ENCODE data around the gene NDUFS8.

NDUFS8 gene

DNA sequence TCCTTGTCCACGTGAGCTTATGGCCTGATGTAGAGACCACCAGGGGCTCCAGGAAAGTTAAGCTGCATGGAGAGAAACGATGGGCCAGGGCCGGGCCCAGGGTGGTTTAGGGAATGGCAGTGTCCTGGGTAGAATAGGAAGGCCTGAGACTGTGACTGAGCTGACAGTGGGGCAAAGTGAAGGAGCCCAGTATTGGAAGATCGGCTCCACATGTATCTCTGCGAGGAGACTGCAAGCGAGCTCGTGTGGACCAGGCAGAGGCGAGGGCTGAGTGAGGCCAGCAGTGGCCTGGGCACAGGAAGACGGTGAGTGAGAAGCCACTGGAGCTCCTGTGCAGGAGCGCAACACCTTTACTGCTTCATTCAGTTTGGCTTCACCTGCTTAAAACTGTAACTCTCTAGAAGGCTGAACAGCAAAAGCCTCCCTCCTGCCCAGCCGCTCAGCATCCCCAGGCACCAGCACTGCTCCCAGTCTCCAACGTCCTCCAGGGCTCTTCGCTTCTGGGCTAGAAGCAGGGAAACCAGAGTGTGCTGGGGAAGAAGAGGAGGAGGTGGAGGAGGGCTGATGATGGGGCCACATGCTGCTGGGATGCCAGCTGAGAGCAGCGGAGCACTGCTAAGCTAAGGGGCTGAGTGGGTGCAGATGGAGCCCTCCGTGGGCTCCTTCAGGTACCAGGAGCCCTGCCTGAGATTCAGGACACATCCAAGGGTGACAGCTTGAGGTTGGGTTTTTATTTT, 21.8 kb downstream of the NDUFS8 start:
- DNase-seq: no peak

DNA sequence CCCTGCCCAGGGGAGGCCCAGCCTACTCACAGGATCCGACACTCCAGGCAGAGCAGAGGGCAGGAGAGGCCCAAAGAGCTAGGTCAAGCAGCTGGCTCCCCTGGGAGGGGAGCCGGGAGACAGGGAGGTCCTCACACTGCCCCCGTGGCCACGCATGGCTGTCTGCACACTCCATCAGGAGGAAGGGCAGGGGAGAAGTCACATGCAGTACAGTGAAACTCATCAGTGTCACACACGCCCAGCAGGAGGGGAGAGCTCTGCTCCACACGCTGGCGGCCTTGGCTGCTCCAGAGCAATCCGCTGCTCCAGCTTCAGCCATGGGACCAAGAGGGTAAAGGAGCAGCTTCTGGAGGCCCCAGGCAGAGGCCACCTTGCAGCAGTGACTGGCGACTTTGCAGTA, 22.6 kb downstream of the NDUFS8 start:
- no peak for DNase-seq

DNA sequence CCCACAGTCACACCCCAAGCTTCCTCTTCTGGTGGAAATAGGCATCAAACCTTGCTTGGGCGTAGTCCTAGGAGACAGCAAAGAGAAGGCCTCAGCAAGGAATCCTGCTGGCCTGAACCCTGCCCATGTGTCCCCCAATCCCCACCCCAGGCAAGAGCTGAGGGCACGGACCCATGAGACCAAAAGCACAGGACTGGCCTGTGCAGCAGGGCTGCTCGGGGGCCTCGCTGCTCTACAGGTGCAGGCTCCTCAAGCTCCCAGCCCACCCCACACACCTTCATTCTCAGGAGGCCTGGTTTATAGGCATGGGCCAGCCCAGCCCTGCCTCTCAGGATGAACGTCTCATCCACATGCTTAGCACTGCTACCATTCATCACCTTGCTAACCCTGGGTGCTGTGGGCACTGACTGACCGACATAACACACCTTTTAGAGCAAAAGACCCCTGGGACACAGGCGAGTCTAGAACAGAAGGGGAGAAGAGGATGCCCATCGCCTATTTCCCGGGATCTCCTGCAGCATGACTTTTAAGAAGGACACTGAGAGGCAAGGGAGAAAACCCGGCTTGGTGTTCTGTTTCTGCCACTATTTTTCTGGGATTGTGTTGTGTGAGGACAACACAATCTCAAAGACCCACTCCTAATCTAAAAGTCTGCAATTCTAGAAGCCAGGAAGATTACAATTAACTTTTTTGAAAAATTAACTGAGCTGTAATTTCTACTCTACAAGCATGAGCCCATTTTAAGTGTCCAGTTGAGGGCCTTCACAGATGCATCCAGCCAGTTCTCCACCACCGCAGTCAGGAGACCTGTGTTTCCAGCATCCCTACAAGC, 23.7 kb downstream of the NDUFS8 start:
- DNase-seq: no peak

DNA sequence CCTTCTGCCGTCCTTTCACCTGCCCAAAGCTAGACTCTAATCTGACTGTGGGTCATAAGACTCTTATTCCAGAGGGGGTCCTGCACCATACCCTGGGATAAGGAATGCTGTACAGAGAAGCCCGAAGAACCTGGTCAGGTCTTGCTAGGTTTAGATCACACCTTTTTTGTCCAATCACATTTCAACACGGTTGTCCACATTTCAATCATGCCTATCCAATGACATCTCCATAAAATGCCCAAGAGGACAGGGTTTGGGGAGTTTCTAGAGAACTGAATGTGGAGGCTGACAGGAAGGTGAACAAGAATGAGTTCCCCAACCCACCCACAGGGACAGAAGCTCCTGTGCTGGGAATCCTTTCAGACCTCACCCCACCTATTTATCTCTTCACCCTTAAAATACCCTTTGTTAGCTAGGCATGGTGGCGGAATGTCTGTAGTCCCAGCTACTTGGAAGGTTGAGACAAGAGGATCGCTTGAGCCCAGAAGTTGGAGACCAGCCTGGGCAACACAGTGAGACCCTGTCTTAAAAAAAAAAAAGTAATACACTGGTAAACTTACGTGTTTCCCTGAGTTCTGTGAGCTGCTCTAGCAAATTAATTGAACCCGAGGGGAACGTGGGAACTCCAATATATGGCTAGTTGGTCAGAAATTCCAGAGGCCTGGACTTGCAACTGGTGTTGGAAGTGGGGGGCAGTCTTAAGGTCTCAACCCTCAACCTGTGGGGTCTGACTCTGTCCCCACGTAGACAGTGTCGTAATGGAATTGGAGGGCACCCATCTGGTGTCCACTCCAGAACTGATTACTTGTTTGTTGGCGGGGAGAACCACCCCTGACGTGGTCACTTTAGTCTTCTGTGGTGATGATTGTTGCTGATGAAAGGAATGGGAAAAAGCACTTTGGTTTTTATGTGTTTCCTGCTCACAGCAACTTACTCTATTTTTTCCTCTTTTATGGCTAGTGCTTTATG, 26.1 kb downstream of the NDUFS8 start:
- DNase-seq: no peak

DNA sequence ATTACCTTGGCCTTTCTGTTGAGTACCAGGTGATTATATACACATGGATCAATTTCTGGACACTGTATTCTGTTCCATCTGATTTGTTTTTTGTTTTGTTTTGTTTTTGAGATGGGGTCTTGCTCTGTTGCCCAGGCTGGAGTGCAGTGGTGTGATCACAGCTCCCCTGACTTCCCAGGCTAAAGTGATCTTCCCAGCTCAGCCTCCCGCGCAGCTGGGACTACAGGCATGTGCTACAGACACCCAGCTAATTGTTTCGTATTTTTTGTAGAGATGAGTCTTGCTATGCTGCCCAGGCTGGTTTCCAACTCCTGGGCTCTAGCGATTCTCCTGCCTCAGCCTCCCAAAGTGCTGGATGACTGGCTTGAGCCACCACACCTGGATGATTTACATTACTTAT, 27.3 kb downstream of the NDUFS8 start:
- DNase-seq: no peak

DNA sequence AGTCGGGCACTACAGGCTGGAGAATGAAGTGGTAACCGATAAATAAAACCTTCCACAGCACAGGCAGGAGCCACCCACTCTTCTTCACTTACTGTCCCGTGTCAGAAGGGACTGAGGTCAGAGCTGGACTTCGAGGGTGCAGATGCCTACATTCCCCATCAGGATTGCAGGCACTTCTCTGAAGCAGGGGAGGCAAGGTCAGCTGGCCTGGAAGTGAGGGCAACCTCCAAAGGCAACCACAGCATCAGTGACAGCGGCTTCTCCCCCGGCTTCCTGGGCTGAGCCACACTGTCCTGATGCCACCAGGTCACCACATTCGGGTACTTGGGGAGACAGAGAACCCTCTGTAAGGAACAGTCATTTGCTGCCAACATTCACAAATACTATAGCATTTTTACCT, 31.0 kb downstream of the NDUFS8 start:
- DNase-seq: no peak

DNA sequence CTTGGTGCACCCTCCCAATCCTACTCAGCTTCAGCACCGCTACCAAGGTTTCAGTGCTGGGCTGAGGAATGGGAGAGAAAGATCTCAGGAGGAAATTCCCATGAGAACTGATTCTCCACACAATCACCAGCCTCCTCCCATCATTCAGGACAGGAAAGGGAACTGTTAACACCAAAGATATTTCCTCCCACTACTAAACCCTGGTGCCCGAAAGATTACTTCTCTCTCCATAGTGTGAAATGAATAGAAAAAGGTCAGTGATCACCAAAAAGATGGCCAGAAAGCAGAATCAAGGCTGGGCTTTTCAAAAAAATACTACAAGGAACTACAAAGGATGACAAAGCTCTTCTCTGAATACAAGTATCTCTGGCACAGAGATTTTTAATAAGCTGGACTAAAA, 34.4 kb downstream of the NDUFS8 start:
- no peak for DNase-seq

DNA sequence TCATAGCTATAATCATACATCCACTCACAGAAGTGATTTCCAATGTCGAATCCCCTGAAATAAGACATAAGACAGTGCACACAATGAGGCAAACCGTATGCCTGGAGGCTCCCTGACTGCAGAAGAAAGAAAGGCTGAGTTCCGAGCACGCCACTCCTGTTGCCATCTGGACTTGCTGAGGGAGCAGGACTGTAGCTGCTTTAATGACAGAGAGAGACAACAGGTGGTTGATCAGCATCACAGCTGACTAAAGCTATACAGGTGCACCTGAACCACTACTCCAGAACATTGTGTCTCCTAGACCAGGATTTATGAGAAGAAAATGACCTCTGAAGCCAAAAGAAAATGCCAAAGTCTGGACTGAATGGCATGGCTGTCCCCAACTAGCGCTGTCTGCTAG, 35.4 kb downstream of the NDUFS8 start:
- no peak for DNase-seq

DNA sequence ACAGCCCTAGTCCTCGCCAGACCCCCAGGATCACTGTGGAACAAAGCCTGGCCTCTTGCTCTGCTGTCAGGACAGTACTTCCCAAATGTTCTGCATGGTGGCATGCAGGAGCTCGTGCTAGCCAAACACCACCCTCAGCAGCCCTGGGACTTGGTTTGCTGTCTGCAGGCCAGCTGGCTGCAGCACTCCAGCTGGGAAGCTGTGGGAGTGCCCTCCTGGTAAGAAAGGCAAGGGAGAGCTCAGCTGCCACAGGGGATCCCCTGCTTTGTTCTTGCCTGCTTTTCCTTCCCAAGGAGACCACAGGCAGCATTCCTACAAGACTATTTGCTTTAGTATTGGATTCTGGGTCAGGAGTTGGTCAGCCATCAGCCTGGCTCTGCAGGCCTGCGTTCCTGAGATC, 36.3 kb downstream of the NDUFS8 start:
- DNase-seq: no peak

DNA sequence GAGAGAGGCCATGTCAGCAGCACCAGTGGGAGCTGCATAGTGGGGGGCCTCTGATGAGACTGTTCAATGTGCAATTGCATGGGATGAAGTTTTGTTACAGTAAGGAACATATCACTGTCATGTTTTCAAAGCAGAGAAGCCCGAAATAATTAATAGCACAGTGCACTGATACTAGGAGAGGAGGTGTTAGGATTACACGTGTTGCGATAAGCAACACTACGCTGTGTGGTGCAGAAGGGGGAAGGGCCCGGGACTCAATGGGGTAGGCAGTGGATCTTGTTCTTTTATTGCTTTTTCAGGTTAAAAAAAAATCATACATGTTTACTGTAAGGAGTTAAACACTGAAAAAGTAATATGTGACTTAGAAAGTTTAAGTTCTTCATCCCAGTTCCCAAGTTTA, 37.5 kb downstream of the NDUFS8 start:
- no peak for DNase-seq

DNA sequence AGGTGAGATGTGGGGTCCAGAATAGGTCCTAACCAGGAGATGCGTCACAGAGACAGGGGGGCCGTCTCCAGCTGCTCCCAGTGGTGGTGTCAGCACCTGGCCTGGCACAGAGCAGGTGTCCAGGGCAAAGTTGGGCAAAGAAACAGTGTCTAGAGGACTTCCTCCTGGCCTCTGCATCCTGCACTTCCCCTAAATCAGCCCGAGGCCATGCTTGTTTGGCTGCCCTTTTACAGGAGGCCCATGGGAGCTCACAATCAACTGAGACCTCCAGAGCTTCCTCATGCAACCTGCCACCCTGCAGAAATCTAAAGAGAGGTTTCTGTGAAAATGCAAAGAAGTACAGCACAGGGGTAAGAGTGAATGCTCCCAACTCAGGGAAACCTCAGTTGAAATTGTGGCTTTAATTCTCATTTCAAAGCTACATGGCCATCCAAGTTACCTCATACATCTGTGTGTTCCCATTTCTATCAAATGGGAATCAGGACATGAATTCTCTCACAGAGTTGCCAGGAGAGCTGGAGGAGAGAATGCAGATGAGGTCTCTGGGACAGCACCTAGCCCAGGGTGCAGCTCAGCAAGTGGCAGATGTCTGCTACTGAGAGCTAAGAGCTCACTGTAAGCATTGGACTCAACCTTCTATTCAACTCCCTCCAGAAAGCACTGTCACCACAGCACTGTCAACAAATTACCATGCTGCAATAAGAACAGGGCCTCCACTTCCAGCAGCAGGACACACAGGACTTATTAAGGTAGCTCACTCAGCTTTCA, 41.0 kb downstream of the NDUFS8 start:
- DNase-seq: no peak

DNA sequence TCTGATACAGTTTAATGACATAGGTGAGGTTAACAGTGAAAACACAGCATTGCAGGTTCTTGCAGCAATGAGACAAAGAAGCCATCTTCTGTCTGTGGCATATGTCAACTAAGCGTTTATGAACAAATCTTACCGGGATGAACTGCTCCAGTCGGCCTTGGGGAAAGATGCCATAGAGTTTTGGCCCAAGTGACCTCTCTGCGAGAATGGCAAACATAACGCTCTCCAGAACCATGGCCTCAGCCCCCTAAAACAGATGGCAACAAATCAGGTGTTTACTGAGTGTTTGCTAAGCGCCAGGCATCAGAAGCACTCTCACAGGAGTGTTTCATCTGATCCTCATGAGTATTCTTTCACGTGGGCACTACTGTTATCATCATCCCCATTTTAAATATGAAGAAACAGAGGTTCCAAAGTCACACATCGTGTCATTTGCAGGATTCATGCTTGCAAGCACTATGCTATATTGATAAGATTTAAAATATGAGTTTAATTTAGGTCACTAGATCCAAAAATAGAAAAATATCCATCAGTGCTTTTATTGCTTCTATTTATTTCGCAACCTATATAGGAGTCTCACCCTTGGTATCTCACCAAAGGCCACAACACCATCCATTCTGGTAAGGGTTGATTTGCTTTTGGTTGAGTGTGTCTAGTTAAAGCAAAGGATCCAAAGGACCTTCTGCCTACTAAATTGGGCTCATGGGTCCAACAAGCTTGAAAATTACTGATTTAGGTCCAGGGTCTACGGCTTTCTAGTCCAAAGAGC, 44.3 kb downstream of the NDUFS8 start:
- no peak for DNase-seq

DNA sequence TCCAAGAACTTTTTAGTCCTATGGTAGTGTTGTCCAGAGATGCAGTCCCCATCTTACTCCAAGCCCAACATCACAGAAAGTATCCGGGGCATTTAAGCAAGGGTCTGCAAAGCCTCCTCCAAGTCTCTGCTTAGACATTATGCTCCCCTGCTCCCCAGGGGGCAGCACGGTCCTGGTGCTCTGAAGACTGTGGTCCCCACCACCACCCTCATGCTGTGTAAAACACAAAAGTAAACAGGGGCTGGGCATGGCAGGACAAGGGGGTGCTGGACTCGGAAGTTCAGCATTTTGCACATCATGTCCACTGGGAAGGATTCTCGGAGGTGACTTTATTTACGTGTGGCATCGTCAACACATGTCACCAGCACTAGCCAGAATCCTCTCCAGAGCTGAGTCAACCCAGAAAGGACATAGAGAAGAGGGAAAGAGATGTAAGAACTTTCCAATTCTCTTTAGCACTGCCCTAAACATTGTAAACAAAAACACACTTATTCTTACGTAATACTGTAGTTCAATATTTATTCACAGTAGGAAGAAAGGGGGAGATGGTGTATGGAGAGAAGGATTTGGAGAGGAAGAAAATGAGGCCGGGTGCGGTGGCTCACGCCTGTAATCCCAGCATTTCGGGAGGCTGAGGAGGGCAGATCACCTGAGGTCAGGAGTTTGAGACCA, 46.0 kb downstream of the NDUFS8 start:
- DNase-seq: no peak

DNA sequence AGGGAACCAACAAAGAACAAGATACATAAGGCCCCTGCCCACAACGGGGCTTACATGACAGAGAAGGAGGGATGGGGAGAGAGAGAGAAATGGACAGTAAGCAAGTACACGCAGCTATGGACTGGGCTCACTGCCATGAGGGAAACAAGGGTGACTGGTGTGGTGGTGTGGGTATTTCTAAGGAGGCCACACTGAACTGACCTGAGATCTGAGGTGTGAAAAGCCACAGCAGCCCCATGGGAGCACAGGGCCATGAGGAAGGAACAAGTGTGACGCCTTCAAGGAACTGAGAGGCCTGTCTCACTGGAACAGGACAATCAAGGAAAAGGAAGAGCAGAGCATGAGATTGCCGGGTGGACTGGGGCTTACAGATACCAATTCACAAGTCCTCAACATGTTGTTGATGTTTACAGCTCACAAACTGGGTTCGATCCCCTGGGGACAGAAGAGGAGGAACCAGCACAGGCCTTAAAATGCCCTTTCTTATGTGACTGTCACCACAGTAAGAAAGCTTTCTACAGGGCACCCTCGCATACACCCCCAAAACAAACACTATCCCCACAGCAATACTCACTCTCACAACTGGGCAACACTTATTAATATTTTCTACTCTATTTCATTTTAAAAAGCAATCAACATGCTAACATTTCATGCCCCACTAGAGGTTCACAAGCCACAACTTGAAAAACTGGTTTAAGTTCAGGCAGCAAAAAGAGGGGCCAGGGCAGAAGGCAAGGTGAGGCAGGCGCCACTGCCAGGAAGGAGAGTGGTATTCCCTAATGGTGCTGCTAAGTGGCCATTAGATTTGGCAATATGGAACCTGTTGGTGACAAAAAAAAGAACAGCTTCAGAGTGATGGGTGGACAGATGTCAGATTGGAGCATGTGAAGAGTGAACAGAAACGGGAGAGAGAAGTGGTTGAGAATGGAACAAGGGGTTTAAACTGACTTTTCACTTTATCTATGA, 47.4 kb downstream of the NDUFS8 start:
- no peak for DNase-seq

DNA sequence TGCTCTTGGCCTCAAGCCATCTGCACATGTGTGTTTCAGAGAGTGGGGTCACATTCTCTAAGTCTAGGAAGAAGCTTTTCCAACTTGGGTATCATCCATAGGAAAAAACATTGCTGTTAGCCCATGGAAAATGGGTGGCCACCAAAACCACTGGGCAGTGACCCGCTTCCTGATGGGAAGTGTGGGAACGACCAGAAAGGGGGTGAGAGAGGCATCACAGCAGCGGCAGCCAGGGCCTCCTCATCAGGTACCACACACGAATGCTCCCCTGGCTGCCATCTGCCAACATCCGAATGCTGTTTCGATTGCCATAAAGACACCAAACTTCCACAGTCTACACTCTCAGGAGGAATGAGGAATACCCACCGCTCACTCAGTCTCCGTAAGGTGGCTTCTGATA, 50.4 kb downstream of the NDUFS8 start:
- no peak for DNase-seq

DNA sequence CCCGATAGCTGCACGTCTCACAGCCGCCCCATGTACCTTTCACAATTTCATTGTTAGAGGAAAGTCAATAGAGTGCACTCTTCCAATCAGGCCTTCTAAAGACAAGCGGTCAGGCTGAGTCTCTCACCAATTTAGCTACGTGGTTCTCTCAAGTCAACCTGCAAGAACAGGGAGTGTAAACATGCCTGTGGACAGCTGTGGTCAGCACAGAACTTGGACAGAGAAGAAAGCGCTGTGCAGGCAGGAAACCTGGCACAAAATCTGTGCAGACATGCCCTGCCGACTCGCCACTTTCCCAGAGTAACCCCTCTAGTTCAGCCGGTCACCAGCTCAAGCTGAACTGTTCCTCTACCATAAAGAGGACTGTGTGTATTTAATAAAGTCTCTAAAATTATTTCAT, 51.2 kb downstream of the NDUFS8 start:
- no peak for DNase-seq

DNA sequence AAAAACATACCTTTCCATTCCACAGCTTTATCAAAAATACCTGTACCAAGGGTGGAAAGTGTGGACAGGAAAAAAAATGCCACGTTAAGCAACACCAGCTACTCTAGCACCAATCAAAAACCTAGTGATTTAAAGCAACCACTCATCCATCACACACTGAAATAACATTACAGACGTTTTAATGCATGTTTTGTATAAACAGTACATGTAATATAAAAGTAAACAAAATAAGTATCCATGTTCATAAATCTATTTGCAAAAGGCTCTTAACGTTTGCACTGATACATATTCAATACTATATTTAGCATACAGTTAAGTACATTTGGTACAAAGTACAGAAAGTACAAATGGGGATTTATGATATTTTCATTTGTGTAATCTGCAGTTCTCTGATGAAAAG, 52.0 kb downstream of the NDUFS8 start:
- no peak for DNase-seq

DNA sequence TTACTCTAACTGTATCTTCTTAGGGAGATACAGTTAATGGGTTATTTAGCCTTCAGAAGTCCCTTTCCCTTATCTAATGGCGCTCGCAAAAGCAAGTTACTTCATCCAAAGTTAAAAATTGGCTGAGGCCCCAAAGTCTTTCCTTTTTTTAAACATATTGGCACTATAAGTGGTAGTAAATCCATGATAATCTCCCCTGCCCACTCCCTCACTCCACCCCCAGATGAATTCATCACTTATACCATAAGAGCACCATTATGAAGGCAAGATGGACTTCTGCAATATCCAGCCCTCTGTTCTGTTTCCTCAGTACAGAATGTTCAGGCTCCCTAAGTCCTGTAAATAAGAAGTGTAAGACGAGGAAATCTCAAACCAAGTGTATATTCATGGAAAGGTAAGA, 53.0 kb downstream of the NDUFS8 start:
- DNase-seq: no peak

Measured in fibroblast of skin of right quadriceps (primary cell).